GM19452 (cell line): ENCODE measurements around the gene MAL.

Experiments used
- ATAC-seq: cut with Tn5 transposase; IDR thresholded peaks from one replicate; pipeline ENCODE4 v1.9.1; 2021; ENCODE audit not compliant: unreplicated experiment

MAL gene

DNA sequence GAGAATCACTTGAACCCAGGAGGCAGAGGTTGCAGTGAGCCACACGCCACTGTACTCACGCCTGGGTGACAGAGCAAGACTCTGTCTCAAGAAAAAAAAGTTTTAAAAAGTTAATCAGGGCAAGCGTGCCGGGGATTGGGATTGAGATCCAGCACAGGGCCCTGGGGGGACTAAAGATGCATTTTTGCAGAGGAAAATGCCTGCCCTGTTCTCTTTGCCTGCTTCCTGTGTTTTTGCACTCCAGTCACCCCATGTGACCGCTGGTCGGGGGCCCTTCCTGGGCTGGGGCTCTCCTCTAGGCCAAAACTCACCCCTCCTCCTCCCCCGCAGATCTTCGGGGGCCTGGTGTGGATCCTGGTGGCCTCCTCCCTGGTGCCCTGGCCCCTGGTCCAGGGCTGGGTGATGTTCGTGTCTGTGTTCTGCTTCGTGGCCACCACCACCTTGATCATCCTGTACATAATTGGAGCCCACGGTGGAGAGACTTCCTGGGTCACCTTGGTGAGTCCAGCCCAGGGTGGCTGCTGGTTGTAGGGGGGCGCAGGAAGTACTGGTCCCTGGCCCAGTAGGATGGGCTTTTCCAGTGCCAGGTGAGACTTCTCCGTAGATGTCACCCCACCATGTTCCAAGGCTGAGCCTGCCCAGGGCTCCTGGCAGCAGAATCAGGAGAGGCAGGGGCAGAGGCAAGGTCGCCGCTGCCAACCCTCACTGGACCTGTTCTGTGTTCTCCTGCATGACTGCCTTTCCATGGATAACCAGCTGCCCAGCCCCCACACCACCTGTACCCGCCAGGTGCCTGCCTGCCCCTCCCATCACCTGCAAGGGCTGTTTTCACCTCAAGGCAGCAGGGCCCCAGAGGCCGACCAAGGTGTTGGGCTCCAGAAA is 22.4 kb downstream of the MAL start:
- ATAC-seq, result no peak

DNA sequence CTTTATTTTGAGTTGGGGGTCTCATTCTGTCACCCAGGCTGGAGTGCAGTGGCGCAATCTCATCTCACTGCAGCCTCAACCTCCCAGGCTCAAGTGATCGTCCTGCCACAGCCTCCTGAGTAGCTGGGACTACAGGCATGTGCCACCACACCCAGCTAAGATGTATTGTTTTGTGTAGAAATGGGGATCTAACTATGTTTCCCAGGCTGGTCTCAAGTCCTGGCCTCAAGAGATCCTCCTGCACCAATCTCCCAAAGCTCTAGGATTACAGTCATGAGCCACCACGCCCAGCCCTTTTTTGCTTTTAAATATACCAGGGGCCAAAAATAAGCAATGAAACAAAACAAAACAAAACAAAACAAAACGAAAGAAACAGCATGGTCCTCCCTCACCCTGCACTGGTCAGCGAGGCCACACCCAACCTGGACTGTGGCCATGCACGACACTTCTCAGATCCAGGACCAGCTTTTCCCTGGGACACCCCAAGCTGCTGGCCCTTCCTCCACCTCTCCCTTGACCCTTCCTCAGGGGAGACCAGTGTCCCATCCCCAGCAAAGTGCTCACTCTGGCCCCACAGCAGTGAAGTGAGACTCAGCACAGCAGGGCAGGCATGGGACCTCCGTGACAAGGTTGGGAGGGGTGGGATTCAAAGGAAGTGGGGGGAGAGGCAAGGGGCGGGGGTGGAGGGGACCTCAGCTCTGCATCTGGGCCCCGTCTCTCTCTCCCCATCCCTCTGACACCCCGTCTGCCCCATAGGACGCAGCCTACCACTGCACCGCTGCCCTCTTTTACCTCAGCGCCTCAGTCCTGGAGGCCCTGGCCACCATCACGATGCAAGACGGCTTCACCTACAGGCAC is 23.5 kb downstream of the MAL start:
- no peak for ATAC-seq

DNA sequence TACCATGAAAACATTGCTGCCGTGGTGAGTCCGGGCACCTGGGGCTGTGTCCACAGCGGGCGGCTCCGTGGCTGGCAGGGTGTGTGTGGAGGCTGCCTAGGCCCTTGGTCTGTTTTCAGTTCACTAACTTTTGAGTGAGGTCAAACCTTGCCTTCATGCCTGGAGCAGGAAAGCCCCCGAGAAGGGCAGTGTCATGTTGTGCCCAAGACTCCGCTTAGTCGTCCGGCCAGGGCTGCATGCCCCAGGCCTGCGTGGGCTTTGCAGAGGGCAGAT is 24.1 kb downstream of the MAL start:
- ATAC-seq, result no peak

DNA sequence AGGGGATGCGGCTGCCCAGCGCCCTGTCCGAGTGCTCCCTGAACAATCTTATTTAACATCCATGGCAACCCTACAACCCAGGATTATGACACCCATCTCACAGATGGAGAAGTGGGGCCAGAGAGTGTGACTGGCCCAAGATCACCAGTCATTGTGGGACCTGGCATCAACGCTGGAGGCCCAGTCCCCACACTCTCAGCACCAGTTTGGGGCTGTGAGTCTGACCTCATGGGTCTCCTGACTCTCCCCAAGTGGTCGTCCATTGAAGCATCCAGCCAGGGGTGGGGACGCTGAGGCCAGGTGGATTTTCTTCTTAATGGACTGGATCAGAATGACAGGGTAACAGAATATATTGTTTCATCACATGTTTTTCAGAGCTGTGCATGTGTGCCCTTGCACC is 24.5 kb downstream of the MAL start:
- no peak for ATAC-seq

DNA sequence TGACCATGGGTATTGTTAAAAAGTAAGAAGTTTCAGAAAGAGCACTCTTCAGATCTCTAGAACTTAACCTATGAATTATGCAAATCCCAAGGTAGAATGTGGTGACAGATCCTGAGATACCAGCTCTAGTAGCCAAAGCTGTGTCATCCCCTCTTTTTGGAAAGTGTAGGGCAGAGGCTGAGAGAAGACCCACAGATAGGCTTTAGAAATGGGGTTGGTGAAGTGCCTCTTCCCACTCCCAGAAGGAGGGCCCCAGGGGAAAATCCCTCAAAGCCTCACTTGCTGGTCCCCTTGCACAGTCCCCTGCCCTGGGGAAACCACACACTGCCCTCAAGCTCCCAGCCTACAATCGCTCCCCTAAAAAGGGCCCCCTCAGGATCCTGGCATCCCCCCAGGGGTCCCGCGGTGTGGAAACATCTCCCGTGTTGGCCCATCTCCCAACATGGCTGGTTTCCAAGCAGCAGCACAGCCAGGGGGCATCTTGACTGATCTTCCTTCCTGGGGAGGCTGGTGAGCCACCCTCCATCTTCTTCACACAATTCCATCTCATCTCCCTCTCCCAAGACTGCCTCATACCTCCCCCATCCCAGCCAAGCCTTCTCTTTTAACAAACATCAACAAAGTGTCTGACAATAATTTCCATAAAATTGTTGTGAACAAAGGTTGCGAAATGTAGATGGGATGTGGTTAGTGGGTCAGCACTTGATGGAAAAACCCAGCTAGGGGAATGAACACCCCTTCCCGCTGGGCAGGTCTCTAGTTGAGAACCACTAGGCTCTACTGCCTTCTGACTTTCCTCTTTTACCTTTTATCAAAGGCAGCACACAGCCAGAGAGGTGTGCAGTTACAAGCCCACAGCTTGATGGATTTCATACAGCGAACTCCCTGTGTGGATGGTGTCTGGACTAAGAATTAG is 25.1 kb downstream of the MAL start:
- ATAC-seq, result no peak

DNA sequence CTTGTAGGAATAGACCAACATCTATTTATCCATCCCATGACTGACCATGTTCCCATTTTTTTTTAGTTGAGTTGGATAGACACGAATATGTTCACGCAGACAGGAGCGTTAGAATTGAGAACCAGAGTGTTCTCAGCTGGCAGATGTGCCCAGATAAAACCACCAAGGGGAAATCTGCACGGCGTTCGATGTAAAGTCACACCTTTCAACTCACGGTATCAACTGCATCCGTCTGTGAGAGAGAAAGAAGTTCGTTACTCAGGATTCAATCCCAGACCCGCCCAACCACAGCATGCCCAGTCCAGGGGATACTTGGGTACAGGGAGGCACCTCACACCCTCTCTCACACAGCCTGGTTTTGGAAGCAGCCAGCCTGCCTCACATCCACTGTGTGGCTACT is 26.1 kb downstream of the MAL start:
- ATAC-seq, result no peak

DNA sequence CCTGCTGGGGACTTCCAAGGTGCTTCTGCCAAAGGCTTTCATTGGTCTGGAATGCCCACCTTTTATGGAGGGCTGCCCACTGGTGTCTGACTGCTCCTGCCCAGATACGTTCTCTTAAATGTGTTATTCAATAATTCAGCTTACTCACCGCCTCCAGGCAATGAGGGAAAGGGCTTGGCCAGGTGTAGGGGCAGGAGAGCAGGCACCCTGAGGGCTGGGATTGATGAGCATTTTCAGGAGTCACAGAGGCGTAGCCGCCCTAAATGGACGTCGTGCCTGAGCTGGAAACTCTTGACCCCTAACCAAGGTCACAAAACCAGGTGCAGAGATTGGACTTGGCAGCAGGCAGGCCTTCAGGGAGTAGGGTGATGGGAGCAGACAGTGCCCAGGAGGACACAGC is 26.8 kb downstream of the MAL start:
- no peak for ATAC-seq

DNA sequence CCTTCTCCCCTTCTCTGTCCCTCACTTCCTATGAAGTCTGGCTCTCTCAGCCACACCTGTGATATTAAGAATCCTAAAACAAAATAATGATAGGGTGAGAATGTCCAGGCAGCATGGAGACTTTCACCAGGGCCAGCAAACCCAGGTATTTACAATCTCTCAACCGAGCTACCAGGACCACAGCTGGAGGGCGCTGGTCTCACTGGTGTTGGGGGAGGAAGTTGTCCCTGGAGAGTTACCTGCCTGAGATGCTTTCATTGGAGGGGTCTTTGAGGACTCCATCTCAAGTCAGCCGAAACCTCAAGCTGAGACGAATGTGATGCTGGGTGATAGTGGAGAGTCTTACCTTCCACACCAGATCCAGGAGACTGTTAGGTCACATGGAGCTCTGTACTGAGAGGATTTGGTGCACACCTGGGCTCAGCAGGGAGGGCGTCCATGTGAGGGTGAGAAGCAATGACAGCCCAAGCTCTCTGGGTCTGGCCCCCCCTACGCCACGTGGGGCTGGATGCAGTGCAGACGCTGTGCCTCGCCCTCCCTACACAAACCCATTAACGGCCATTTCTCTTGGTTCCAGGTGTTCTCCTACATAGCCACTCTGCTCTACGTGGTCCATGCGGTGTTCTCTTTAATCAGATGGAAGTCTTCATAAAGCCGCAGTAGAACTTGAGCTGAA is 27.4 kb downstream of the MAL start:
- no peak for ATAC-seq

DNA sequence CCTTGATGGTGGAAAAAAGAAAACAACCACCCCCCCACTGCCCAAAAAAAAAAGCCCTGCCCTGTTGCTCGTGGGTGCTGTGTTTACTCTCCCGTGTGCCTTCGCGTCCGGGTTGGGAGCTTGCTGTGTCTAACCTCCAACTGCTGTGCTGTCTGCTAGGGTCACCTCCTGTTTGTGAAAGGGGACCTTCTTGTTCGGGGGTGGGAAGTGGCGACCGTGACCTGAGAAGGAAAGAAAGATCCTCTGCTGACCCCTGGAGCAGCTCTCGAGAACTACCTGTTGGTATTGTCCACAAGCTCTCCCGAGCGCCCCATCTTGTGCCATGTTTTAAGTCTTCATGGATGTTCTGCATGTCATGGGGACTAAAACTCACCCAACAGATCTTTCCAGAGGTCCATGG is 28.0 kb downstream of the MAL start:
- no peak for ATAC-seq

DNA sequence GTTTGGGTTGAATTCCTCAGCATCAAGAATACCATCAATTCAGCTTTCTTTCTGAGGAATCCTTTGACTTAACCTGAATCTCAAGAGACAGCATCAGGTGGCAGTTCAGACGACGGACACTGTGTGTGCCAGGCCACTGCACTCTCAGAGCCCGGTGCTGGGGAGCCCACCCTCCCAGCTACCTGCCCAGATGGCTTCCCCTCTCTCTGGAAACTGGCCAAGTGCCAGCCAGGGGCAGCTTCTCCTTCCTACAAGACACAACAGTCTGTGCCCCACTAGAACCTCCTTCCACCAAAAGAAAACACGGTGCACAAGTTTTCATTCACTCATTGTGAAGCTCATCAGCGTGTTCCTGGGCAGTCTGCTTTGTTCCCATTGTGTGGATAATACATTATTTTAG is 28.5 kb downstream of the MAL start:
- ATAC-seq, result no peak

DNA sequence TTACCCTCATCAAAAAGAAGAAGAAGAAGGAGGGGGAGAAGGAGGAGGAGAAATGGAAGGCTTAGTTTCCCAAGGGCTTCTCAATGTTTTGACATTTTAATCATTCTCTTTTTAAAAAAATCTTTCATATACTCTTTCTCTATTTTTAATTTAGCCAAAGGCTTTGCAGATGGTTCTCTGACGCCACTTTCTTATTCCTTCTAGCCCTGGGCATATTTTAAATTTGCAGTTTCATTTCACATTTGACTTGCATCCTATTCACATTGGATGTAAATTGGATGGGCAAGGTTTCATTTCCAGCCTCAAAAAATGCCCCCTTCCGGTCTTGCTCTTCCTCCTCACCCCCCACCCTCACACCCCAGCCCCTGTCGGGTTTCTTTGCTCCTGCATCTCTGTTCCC is 29.8 kb downstream of the MAL start:
- ATAC-seq, result no peak

DNA sequence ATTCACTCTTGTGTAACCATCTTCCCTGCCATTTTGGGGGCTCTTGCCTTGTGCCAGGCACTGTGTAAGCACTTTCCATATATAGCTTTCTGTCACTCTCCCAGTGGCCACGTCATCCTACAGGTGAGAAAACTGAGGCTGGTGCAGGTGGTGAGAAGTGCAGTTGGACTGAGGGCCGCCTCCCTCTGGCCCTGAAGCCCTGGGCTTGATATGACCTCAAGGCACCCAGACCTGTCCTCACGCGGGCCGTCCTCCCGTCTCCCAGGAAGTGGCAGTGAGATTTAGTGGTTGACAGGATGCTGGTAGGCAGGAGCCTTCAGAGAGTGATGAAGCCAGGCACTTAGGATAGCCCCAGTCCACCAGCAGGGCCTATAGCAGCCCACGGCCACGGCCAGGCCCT is 30.5 kb downstream of the MAL start:
- no peak for ATAC-seq

DNA sequence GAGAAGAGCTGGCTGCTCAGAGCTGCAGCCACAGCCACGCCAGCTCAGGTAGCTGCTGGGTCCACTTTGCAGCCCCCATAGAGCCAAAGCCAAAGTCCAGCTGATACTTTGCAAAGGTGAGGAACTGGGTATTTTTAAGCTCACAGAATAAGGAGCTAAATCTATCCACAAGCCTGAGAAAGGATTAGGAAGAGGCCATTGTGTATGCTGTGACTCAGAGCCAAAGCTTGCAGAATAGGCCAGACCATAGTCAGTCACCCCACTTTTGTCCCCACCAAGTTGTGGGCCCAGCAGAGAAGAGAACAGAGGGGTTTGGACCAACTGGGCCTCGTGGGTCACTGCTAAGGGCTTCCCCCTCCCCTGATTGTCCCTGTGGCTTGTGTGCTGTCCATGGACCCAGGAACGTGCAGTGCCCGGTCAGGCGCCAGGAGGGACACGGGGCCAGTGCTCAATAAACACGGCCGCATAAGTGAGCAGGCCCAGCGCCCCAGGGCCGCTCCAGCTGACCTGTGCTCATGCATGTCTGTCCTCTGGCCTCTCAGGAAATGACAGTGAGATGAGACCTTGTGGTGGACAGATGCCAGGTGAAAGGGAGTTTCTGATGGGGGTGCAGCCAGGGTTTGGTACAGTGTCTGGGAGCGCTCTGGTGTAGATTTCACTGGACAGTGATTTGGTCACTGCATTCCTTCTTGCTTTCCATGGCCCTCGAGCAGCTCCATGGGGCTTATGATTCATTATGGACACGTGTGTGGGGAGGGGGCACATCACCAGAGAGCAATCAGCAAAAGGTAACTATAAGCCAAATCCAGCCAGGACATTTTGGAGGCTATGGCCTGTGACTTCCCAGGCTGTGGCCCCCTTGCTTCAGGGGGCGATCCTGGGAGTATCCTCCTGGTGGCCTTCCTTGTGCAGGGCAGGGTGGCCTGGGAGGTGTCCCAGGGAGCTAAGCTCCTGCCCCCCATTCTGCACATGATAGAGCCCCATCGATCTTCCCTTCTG is 31.3 kb downstream of the MAL start:
- no peak for ATAC-seq

DNA sequence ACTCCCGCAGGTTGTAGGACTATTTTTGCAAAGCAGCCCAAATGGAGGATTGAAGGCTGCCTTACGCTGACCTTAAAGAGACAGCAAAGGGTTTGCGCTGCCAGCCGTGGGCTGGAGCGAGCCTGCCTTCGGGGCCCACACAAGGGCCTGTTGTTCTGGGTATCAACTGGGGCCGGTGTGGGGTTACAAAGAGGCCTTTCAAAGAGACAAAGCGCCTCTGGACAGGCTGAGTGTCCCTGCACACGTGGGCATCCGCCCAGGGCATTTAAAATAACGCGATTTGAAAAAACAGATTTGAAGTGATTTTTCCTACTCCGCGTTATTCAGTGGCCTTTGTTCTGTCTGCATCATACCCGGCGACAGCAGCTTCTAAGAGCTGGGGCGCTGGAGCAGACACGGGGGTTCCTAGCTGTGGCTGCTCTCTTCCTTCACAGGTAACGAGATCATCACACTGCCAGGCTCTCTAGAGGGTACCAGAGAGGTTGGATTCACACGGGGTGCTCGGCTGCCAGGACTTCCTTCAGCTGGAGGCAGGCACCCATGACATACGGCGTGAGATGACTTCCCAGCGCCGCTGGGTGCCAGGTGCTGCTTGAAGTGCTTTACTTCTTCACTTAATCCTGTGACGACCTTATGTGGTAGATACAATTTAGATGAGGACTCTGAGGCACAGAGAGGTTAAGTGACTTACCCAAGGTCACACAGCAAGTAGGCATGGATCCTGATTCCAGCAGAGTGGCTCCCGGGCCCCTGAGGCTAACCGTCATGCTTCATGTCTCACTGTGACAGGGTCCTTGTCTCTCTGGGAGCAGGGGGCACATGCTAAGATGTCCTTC is 32.2 kb downstream of the MAL start:
- ATAC-seq, result no peak

DNA sequence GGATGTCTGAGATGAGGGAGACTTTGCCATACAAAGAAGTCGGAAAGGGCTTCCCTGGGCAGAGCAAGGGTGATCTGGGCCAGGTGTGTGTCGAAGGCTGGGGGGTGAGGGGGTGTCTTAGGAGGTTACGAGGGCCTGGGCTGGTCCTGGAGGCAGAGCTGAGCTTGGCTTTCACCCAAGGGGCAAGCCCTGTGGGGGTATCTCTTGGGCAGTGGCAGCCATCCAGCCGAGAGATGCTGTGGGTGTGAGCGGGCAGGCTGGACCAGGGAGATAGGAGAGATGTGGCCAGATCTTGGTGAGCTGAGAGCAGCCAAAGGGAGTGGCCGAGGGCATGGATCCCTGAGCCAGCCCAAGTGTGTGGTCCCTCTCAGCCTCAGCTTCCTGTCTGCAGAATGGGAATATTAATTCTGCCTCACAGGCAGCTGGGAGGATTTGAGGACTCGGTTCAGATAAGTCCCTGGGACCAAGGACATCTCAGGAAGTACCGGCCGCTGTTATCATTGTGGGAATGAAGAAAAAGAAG is 33.0 kb downstream of the MAL start:
- ATAC-seq, result no peak

DNA sequence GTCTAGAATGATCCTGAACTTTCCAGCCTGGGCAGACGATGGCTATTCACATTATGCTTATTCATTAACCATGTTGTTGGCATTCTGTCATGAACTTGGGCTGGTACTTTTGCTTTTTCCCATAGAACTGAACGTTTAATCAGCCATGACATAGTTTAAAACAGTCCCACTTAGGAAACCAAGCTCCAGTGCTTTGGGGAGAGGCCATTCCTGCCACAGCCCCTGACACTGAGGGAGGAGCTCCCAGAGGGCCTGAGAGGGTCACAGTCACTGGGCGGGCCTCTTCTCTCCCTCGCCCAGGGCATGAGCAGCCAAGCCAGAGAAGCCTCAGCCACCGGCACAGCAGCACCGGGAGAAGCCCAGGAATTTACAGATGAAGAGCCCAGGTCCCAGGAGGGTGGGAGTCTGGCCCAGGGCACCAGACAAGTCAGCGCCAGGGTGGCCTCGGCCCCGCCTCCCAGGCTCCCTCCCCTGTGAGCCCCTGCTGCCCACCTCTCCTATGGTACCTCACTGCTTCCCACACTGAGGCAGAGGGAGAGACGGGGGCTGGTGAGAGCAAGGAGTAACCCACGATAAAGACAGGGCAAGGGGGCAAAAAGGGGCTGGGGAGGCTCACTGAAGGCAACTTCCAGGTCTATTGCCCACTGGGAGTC is 33.6 kb downstream of the MAL start:
- no peak for ATAC-seq

DNA sequence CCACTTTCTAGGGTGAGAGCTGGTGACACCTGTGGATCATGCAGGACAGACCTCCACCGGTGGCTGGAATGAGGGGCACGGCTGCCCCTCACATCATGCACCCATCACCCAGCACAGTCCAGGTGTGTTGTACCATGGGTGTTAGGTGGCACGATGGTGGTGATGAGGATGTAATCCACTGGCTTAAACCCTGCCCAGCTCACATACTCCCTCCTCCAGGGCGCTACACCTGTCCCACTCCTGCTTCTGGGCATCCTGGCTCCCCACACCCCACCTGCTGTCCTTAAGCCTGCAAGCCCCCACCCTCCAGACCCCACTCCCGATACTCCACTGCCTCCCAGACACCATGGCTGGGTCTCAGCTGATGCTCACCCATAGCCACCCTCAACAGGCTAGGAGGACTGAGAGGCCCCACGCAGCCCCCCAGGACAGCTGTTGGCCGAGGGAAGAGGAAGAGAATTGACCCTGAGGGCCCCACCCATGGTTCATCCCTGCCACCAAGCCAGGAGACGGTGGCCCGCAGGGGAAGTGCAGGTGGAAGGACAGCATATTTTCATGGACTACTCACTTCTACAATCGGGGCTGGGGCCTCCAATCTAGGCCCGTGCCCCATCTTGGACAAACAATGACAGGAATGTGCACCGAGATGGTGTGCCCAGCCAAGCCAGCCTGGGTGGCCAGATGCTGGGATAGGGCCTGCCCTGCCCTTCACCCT is 34.3 kb downstream of the MAL start:
- no peak for ATAC-seq
